SH-SY5Y (cell line): ENCODE data around the gene COL6A3.
A peak's percentile ranks its signal among the peaks of the same experiment; 100 is the strongest.

Experiments
- GATA2 ChIP-seq: IDR thresholded peaks from 2 replicates; pipeline ENCODE4 v1.6.1; 2011; ENCODE audit warnings: mild to moderate bottlenecking, low read depth, low read length
- GATA3 ChIP-seq: IDR thresholded peaks from 2 replicates; pipeline ENCODE4 v1.6.1; 2011; ENCODE audit warnings: low read depth, mild to moderate bottlenecking, low read length, moderate library complexity

Gene COL6A3

GRCh38 chr2:237358721-237359517, 55.0 kb downstream of the COL6A3 start:
- TF ChIP-seq GATA2 (no peak), GATA3 (no peak)

DNA sequence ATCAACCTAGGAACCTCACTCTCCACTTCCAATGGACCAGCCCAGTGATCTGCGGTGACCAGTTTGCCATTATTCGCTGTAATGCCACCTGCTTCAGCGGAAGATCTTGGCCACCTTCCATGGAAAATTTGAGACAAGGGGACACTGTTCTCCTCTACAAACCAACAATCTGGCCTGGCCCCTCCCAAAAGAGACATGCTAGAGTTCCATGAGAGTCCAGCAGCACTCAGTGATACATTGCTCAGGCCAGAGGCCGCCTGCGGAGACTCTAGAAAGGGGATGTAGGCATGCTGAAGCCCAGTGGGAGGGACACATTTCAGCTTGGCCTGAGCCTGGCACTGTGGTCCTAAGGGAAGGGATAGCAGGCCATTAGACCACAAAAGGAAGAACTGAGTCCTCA, 58.3 kb downstream of the COL6A3 start:
- no peak for TF ChIP-seq GATA3
- no peak for TF ChIP-seq GATA2

DNA sequence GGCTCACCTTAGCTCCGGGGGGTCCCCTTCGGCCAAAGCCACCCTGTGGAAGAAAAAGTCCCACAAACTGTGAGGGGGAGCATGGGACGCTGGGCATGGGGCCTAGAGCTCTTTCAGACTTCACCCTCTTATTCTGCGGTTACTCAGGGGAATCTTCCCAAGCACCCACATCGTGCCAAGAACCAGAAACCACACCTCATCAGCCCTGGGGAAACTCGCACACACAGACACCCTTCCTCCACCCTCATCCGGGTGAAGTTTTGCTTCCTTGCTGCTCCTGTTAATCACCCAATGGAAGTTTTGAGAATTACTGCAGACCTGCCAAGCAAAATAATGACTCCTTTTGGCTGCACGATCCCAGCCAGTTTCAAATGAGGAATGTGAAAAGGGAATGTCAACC, 59.1 kb downstream of the COL6A3 start:
- TF ChIP-seq GATA3 (no peak), GATA2 (no peak)

DNA sequence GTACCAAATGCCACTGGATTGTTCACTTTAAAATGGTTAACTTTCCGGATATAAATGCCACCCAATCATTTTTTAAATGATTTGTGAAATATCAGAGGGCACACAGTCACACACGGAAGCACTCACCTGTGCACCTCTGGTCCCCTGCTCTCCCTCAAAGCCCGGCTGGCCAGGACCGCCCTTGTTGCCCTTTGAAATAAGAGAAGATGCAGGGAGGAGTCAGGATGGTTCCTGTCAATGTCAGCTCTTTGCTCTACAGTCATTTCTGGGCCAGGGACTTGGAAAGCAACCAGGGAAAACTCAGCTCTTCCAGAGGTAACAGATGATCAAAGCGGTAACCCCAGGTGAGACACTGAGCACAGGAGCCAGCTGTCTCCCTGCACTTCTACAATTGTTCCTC, 60.7 kb downstream of the COL6A3 start:
- no peak for TF ChIP-seq GATA2
- no peak for TF ChIP-seq GATA3

DNA sequence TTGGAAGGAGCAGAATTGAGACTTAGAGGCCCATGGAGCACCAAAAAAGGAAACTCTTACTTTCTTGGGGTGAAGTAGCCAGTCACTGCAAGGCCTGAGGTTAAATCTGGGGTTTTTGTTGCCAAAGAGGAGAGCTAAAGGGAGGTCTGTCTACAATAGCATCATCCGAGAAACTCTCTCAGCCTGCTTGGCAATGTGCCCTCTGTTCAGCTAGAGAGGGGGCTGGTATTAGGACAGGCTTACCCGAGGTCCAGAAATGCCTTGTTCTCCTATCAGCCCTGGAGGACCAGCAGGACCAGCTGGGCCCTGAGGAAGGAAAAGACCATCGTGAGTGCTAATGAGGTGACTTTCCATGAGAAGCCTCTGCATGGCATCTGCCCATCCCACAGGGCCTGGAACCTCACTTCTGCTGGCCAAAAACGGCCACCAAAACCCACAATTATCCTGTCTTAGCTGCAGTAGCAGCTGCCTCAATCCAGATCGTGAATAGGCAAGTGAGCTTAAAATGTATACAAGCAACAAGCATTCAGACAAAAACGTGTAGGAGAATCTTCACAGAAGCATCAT, 61.6 kb downstream of the COL6A3 start:
- no peak for TF ChIP-seq GATA3
- no peak for TF ChIP-seq GATA2

DNA sequence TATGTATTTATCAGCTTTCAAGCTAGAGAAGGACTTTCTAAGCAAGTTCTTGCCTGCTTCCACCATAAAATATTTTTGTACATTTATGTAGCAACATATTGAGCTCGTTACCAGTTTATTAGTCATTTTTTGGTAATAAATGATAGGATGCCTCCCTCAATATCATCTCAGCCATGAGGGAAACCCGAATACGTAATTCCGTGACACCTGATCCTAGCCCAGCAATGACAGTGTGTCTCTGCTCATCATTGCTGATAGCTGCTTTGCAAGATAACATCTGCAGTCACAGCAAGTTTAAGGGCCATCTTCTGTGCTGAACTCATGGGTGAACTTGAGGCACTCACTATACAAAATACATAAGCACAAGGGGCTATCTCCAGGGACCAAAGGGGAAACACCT, 62.2 kb downstream of the COL6A3 start:
- TF ChIP-seq GATA2 (peak; percentile 36; the same call in 1 of the 2 replicates), GATA3 (no peak)

- TF ChIP-seq GATA3 (no peak), GATA2 (no peak)
These were observed 62.9 kb downstream of the COL6A3 start for GRCh38 chr2:237351046-237351445.

DNA sequence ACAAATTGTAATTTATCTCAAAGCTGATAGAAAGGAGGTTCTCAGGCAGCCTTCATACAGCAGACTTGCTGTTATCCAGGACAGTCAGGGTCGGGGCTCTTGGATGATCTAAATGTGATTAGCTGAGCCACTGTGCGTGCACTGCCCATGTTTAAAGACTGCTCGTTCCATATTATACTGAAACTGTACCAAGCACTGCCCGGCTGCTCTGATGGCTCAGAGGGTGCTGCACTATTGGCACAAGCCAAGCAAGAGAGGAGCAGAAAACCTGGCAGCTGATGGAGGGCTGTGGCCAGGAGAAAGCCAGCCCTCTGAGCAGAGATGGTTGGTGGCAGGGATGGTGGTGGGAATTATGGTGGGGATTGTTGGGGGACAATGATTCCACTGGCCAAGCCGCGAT, 63.4 kb downstream of the COL6A3 start:
- TF ChIP-seq GATA3 (no peak), GATA2 (no peak)

GRCh38 chr2:237350070-237350469, 63.9 kb downstream of the COL6A3 start:
- no peak for TF ChIP-seq GATA3
- no peak for TF ChIP-seq GATA2

GRCh38 chr2:237348281-237348865, 65.6 kb downstream of the COL6A3 start:
- no peak for TF ChIP-seq GATA3
- TF ChIP-seq GATA2: no peak

GRCh38 chr2:237345891-237346640, 67.9 kb downstream of the COL6A3 start:
- no peak for TF ChIP-seq GATA3

GRCh38 chr2:237345411-237345810, 68.6 kb downstream of the COL6A3 start:
- TF ChIP-seq GATA2 (no peak), GATA3 (no peak)

DNA sequence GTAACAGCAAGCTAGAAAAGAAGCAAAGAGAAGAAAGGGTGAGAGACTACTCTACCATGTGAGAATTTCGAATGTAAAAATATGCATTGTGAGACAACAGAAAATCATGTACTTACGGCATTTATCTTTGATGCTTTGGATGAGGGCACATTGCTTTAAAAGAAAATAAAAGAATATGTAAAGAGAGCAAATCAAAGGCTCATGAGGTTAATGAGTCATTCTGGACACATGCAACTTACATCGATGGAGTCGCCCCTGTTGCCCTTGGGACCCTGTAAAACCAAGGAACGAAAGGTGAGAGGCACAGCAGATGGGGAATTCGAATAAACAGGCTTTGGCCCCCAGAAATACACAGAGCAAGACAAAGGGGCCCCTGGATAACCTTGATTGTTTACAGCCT, 69.0 kb downstream of the COL6A3 start:
- TF ChIP-seq GATA2 (no peak), GATA3 (no peak)

GRCh38 chr2:237343993-237344392, 70.0 kb downstream of the COL6A3 start:
- TF ChIP-seq GATA3: no peak
- no peak for TF ChIP-seq GATA2
